ENCODE data around the gene GNA12.

The GNA12 gene

GRCh38 chr7:2794836-2795636 lies 49.1 kb downstream of the GNA12 start:
- H3K4me3 ChIP-seq (ENCODE audit: control insufficient read depth, low read depth, low read length): no peak overlapping the region
- DNase-seq (ENCODE audit: low read depth): no peak
- TF ChIP-seq, protein P1, sequence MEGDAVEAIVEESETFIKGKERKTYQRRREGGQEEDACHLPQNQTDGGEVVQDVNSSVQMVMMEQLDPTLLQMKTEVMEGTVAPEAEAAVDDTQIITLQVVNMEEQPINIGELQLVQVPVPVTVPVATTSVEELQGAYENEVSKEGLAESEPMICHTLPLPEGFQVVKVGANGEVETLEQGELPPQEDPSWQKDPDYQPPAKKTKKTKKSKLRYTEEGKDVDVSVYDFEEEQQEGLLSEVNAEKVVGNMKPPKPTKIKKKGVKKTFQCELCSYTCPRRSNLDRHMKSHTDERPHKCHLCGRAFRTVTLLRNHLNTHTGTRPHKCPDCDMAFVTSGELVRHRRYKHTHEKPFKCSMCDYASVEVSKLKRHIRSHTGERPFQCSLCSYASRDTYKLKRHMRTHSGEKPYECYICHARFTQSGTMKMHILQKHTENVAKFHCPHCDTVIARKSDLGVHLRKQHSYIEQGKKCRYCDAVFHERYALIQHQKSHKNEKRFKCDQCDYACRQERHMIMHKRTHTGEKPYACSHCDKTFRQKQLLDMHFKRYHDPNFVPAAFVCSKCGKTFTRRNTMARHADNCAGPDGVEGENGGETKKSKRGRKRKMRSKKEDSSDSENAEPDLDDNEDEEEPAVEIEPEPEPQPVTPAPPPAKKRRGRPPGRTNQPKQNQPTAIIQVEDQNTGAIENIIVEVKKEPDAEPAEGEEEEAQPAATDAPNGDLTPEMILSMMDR (conservative IDR thresholded peaks at IDR 0.05; ENCODE audit: control insufficient read depth, insufficient read depth, low read depth, low read length): no peak

GRCh38 chr7:2792856-2793487 lies 51.1 kb downstream of the GNA12 start:
- H3K4me3 ChIP-seq (ENCODE audit: control insufficient read depth, low read depth, low read length): no peak overlapping the region
- TF ChIP-seq, protein P1 (conservative IDR thresholded peaks at IDR 0.05; ENCODE audit: control insufficient read depth, insufficient read depth, low read depth, low read length): no peak
- no peak for DNase-seq (ENCODE audit: low read depth)

DNA sequence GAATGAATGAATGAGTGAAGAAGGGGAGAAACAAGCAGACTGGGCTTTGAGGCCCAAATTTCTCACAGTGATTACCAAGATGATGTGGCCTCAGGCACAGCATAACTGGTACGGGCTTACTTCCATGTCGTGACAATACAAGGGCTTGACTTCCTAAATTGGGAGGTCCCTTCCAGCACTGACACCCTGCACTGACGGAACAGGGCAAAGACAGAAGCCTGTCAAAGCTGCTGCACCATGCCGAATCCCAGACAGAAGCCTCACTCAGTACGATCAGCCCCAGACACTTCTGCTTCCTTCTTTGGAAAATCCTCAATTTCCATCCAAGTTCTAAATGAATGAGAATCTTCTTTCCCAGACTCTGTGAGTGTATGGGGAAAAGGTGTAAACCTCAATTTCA lies 51.9 kb downstream of the GNA12 start:
- DNase-seq (ENCODE audit: low read depth): no peak
- no peak overlapping the region for H3K4me3 ChIP-seq (ENCODE audit: control insufficient read depth, low read depth, low read length)
- TF ChIP-seq, protein P1 (conservative IDR thresholded peaks at IDR 0.05; ENCODE audit: control insufficient read depth, insufficient read depth, low read depth, low read length): no peak

GRCh38 chr7:2791390-2791789 lies 52.7 kb downstream of the GNA12 start:
- DNase-seq (ENCODE audit: low read depth): no peak
- TF ChIP-seq, protein P1 (conservative IDR thresholded peaks at IDR 0.05; ENCODE audit: control insufficient read depth, insufficient read depth, low read depth, low read length): no peak
- no peak overlapping the region for H3K4me3 ChIP-seq (ENCODE audit: control insufficient read depth, low read depth, low read length)

DNA sequence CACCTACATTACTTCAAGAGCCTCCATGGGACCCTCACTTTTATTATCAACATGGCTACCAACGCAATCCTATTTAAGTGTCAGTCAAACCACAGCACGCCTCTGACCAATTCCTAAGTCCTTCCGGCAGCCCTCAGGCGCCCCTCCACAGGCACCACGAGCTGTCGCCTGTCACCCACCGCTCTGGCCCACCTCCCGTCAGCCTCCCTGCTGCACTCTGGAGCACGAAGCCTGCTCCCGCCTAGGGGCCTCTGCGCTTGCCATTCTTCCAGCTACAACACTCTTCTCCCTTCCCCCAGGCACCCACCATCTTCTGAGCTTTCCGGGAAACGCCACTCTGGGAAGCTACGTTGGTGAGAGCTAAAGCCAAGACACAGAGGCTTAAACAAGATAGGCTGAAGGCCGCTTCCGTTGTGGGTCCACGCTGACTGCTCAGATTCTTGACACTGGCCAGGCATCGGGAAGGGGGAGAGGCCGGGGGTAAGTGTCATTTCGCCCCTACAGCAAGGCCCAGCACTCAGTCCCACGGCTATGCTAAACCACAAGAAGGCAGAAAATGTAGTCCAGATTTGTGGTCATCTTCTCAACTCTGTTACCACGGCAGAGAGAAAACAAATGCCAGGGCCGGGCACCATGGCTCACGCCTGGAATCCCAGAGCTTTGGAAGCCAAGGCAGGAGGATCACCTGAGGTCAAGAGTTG lies 56.7 kb downstream of the GNA12 start:
- DNase-seq (ENCODE audit: low read depth): no peak
- TF ChIP-seq, protein P1 (conservative IDR thresholded peaks at IDR 0.05; ENCODE audit: control insufficient read depth, insufficient read depth, low read depth, low read length): no peak
- no peak overlapping the region for H3K4me3 ChIP-seq (ENCODE audit: control insufficient read depth, low read depth, low read length)

DNA sequence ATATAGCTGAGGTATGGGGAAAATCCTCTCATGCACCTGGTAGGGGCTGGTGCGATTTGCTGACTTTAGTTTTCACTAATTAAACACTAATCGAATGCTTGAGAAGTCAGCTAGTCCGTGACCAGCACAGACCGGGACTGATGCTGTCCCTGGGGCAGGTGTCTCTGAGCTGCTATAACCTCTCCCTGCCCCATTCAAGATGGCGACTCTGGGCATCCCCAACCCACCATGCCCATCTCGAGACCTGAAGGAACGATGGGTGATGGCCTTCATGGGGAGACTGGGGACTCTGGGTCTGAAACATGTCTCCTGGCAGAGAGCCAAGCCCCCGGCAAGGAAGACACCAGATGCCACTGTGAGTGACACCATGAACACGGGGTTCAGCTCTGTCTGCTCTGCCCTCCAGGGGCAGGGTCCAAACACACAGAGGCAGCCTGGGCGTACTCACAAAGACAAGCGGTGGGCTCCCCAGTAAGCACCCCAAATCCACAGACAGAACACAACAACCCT lies 57.4 kb downstream of the GNA12 start:
- TF ChIP-seq, protein P1 (conservative IDR thresholded peaks at IDR 0.05; ENCODE audit: control insufficient read depth, insufficient read depth, low read depth, low read length): no peak
- DNase-seq (ENCODE audit: low read depth): no peak
- H3K4me3 ChIP-seq (ENCODE audit: control insufficient read depth, low read depth, low read length): no peak overlapping the region

Data from fibroblast of mammary gland (primary cell).